Neural cell (in vitro differentiated cells): ENCODE results near the gene TNKS1BP1. TPM values are rescaled to one million over a fixed set of nuclear protein-coding genes. Genes with fewer than 3 reads are reported as not detected.

Experiments used
- H2AFZ ChIP-seq: fragments of 200-600, 300-800 bp; sonication (generic), shearing (Covaris generic); 2 replicates; pipeline ENCODE4 v1.6.0; 2014; ENCODE audit warnings: low read depth, mild to moderate bottlenecking, antibody characterized with exemption, low read length, moderate library complexity
- H3F3A ChIP-seq: fragments of 200-600 bp; shearing (Covaris generic); 2 replicates; pipeline ENCODE4 v1.6.1; 2016; ENCODE audit warnings: mild to moderate bottlenecking, moderate library complexity, mixed read lengths, antibody characterized with exemption, low read length; ENCODE audit not compliant: insufficient read depth, poor library complexity, severe bottlenecking
- H3K27ac ChIP-seq: fragments of 200-600, 300-800 bp; sonication (generic), shearing (Covaris generic); 2 replicates; pipeline ENCODE4 v1.5.1; 2014; ENCODE audit warnings: mild to moderate bottlenecking, low read length, moderate library complexity
- H3K27me3 ChIP-seq: fragments of 300-800, 200-600 bp; sonication (generic), shearing (Covaris generic); 2 replicates; pipeline ENCODE4 v1.6.0; 2014; ENCODE audit warnings: mild to moderate bottlenecking, low read depth, low read length, moderate library complexity; ENCODE audit not compliant: insufficient read depth
- H3K36me3 ChIP-seq: fragments of 300-800, 200-600 bp; sonication (generic), shearing (Covaris generic); 2 replicates; pipeline ENCODE4 v1.5.1; 2014; ENCODE audit warnings: mild to moderate bottlenecking, antibody characterized with exemption, low read length, moderate library complexity; ENCODE audit not compliant: insufficient read depth
- H3K4me2 ChIP-seq: fragments of 300-800, 200-600 bp; sonication (generic), shearing (Covaris generic); 2 replicates; pipeline ENCODE4 v1.6.0; 2014; ENCODE audit warnings: mild to moderate bottlenecking, low read length
- H3K4me3 ChIP-seq: fragments of 300-800, 200-600 bp; sonication (generic), shearing (Covaris generic); 2 replicates; pipeline ENCODE4 v1.5.1; 2014; ENCODE audit warnings: mild to moderate bottlenecking, low read length, moderate library complexity
- H3K79me2 ChIP-seq: fragments of 200-600 bp; shearing (Covaris generic); replicated peaks from 2 replicates; pipeline ENCODE4 v1.6.0; 2014; ENCODE audit warnings: mild to moderate bottlenecking, low read length, moderate library complexity; ENCODE audit not compliant: insufficient read depth
- H3K9ac ChIP-seq: fragments of 300-800, 200-600 bp; sonication (generic), shearing (Covaris generic); 2 replicates; pipeline ENCODE4 v1.6.1; 2016; ENCODE audit warnings: mild to moderate bottlenecking, low read length, mixed read lengths
- H3K9me2 ChIP-seq: fragments of 200-600 bp; shearing (Covaris generic); 2 replicates; pipeline ENCODE4 v1.6.1; 2016; ENCODE audit warnings: mild to moderate bottlenecking, low read length, mixed read lengths; ENCODE audit not compliant: insufficient read depth
- H3K9me3 ChIP-seq: fragments of 200-600, 300-800 bp; sonication (generic), shearing (Covaris generic); 2 replicates; pipeline ENCODE4 v1.6.1; 2016; ENCODE audit warnings: mild to moderate bottlenecking, mixed run types, low read length, moderate library complexity, mixed read lengths
- H4K20me1 ChIP-seq: fragments of 200-600 bp; shearing (Covaris generic); 2 replicates; pipeline ENCODE4 v1.6.1; 2016; ENCODE audit warnings: mild to moderate bottlenecking, mixed run types; ENCODE audit not compliant: insufficient read depth
- EP300 ChIP-seq: fragments of 450-650 bp; conservative IDR thresholded peaks from 2 replicates; pipeline ENCODE4 v1.6.1; 2014; ENCODE audit warnings: antibody characterized with exemption, mild to moderate bottlenecking, moderate library complexity; ENCODE audit not compliant: poor library complexity, severe bottlenecking
- EZH2 ChIP-seq: fragments of 200-600, 300-800 bp; shearing (Covaris generic), sonication (generic); IDR thresholded peaks from 2 replicates; pipeline ENCODE4 v1.6.1; 2014; ENCODE audit warnings: antibody characterized with exemption, low read length, borderline replicate concordance, mild to moderate bottlenecking; ENCODE audit not compliant: insufficient read depth, poor library complexity, severe bottlenecking
- MXI1 ChIP-seq: fragments of 450-650 bp; conservative IDR thresholded peaks from 2 replicates; pipeline ENCODE4 v1.6.1; 2014; ENCODE audit warnings: antibody characterized with exemption, mild to moderate bottlenecking; ENCODE audit not compliant: poor library complexity, severe bottlenecking
- POLR2AphosphoS5 ChIP-seq: IDR thresholded peaks from 2 replicates; pipeline ENCODE4 v1.6.1; 2012
- RAD21 ChIP-seq: fragments of 450-650 bp; conservative IDR thresholded peaks from 2 replicates; pipeline ENCODE4 v1.6.1; 2014; ENCODE audit warnings: antibody characterized with exemption, mild to moderate bottlenecking, moderate library complexity
- SMC3 ChIP-seq: fragments of 450-650 bp; conservative IDR thresholded peaks from 2 replicates; pipeline ENCODE4 v1.6.1; 2014; ENCODE audit warnings: antibody characterized with exemption, mild to moderate bottlenecking, moderate library complexity; ENCODE audit not compliant: poor library complexity
- TAF1 ChIP-seq: IDR thresholded peaks from 2 replicates; pipeline ENCODE4 v1.6.1; 2012; ENCODE audit warnings: low read depth
- polyA plus RNA-seq: library from polyadenylated mRNA; depleted of rRNA; stranded (reverse); fragments of >200 nt; gene quantifications from 2 replicates; pipeline ENCODE4 v1.2.3, GENCODE V29; 2014
- TF ChIP-seq, protein P1 (sequence below): fragments of 450-650 bp; IDR thresholded peaks from 2 replicates; pipeline ENCODE4 v1.5.1; 2014; ENCODE audit warnings: antibody characterized with exemption, mild to moderate bottlenecking, moderate library complexity; ENCODE audit not compliant: poor library complexity, severe bottlenecking
- TF ChIP-seq, protein P2 (sequence below): IDR thresholded peaks from 2 replicates; pipeline ENCODE4 v1.6.1; 2012; ENCODE audit warnings: borderline replicate concordance

The TNKS1BP1 gene
- polyA plus RNA-seq, 1 donor from 2014 or later, result 8.9 TPM

DNA sequence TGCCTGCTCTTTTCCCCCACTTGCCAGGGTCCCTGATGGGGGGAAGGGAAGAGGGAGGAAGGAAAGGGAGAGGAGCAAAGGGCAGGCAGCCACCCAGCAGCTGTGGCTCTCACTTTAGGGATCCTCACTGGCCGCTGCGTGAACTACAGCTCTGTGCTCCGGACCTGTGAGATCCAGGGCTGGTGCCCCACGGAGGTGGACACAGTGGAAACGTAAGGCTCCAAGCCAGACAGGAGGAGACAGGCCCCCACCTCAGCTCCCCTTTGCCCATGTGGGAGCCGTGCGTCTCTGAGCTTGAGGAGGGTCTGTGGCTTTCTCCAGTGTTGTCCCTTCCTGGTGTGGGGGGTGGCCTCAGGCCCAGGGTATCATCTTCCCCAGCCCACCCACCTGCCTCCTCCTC lies 23.3 kb upstream of the TNKS1BP1 start:
- no peaks in the 10 kb centered on the region for H3K9me2 ChIP-seq
- no peaks in the 10 kb centered on the region for H3F3A ChIP-seq
- H2AFZ ChIP-seq, result no peak overlapping the region
- no peak overlapping the region for H3K4me3 ChIP-seq
- TF ChIP-seq RAD21 (no peak), EP300 (no peak), EZH2 (no peak), POLR2AphosphoS5 (no peak), MXI1 (no peak), SMC3 (no peak), TAF1 (no peak)
- TF ChIP-seq, protein P1, sequence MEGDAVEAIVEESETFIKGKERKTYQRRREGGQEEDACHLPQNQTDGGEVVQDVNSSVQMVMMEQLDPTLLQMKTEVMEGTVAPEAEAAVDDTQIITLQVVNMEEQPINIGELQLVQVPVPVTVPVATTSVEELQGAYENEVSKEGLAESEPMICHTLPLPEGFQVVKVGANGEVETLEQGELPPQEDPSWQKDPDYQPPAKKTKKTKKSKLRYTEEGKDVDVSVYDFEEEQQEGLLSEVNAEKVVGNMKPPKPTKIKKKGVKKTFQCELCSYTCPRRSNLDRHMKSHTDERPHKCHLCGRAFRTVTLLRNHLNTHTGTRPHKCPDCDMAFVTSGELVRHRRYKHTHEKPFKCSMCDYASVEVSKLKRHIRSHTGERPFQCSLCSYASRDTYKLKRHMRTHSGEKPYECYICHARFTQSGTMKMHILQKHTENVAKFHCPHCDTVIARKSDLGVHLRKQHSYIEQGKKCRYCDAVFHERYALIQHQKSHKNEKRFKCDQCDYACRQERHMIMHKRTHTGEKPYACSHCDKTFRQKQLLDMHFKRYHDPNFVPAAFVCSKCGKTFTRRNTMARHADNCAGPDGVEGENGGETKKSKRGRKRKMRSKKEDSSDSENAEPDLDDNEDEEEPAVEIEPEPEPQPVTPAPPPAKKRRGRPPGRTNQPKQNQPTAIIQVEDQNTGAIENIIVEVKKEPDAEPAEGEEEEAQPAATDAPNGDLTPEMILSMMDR, result no peak
- TF ChIP-seq, protein P2, sequence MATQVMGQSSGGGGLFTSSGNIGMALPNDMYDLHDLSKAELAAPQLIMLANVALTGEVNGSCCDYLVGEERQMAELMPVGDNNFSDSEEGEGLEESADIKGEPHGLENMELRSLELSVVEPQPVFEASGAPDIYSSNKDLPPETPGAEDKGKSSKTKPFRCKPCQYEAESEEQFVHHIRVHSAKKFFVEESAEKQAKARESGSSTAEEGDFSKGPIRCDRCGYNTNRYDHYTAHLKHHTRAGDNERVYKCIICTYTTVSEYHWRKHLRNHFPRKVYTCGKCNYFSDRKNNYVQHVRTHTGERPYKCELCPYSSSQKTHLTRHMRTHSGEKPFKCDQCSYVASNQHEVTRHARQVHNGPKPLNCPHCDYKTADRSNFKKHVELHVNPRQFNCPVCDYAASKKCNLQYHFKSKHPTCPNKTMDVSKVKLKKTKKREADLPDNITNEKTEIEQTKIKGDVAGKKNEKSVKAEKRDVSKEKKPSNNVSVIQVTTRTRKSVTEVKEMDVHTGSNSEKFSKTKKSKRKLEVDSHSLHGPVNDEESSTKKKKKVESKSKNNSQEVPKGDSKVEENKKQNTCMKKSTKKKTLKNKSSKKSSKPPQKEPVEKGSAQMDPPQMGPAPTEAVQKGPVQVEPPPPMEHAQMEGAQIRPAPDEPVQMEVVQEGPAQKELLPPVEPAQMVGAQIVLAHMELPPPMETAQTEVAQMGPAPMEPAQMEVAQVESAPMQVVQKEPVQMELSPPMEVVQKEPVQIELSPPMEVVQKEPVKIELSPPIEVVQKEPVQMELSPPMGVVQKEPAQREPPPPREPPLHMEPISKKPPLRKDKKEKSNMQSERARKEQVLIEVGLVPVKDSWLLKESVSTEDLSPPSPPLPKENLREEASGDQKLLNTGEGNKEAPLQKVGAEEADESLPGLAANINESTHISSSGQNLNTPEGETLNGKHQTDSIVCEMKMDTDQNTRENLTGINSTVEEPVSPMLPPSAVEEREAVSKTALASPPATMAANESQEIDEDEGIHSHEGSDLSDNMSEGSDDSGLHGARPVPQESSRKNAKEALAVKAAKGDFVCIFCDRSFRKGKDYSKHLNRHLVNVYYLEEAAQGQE, result no peak
- no peaks in the 10 kb centered on the region for H3K27me3 ChIP-seq
- H3K9ac ChIP-seq, result no peak overlapping the region
- H3K79me2 ChIP-seq, result no peaks in the 10 kb centered on the region
- H3K27ac ChIP-seq, result no peak overlapping the region
- no peaks in the 10 kb centered on the region for H4K20me1 ChIP-seq
- no peak overlapping the region for H3K4me2 ChIP-seq
- no peaks in the 10 kb centered on the region for H3K36me3 ChIP-seq
- H3K9me3 ChIP-seq, result no peaks in the 10 kb centered on the region

DNA sequence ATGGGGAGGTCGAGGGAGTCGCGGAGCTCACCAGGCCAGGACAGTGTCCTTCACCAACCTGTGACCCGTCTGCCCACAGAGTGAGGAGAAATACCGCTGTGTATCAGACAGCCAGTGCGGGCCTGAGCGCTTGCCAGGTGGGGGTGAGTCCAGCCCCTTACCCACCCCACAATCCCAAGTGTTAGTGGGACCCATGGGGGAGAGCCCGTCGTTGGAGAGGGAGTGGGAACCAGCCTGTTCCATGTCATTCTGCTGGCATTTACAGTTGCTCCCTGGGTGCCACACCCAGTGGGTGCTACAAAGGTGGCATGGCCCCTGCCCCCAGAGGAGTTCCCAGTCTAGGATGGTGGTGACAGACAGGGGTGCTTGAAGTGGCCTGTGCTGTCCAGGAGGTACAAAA lies 22.6 kb upstream of the TNKS1BP1 start:
- Histone ChIP-seq H4K20me1 (no peaks in the 10 kb centered on the region), H2AFZ (no peak overlapping the region), H3K79me2 (no peaks in the 10 kb centered on the region), H3K27ac (no peak overlapping the region), H3K9me2 (no peaks in the 10 kb centered on the region), H3K4me2 (no peak overlapping the region), H3K36me3 (no peaks in the 10 kb centered on the region), H3K9me3 (no peaks in the 10 kb centered on the region), H3K27me3 (no peaks in the 10 kb centered on the region), H3F3A (no peaks in the 10 kb centered on the region), H3K4me3 (no peak overlapping the region), H3K9ac (no peak overlapping the region)
- TF ChIP-seq, protein P1, result no peak
- TF ChIP-seq RAD21, result no peak
- no peak for TF ChIP-seq EP300
- TF ChIP-seq, protein P2, result no peak
- no peak for TF ChIP-seq SMC3
- TF ChIP-seq TAF1, result no peak
- no peak for TF ChIP-seq EZH2
- no peak for TF ChIP-seq MXI1
- no peak for TF ChIP-seq POLR2AphosphoS5
